SK-N-MC (cell line): Measurements from ENCODE around the gene MAML2.

Experiments
- EZH2 ChIP-seq: fragments of 200-600 bp; sonication (generic); IDR thresholded peaks from one replicate; pipeline ENCODE4 v1.6.1; 2017; ENCODE audit warnings: antibody characterized with exemption
- FOXP2 ChIP-seq: optimal IDR thresholded peaks from 2 replicates; pipeline ENCODE3; 2011; ENCODE audit warnings: mild to moderate bottlenecking, moderate library complexity; ENCODE audit not compliant: insufficient read depth; ENCODE audit errors: extremely low read length, control extremely low read depth
- POLR2AphosphoS5 ChIP-seq: IDR thresholded peaks from 2 replicates; pipeline ENCODE4 v1.6.1; 2012; ENCODE audit warnings: mild to moderate bottlenecking, low read depth, low read length, borderline replicate concordance

- no peak for TF ChIP-seq EZH2
- TF ChIP-seq POLR2AphosphoS5, result no peak
- no peak for TF ChIP-seq FOXP2
Observed at GRCh38 chr11:96365493-96365892, 22.5 kb upstream of the MAML2 start.
